Activated CD8-positive, alpha-beta memory T cell treated with anti-CD3 and anti-CD28 coated beads for 36 hours (primary cell): ENCODE measurements around the gene NDUFB3. TPM values are rescaled to one million over a fixed set of nuclear protein-coding genes. Genes with fewer than 3 reads are reported as not detected.
"Not testable (repeated sequence)": the region's sequence is repeated elsewhere in the genome, so short reads cannot be mapped to it uniquely, and the experiment has no call there.

Experiments used
- CTCF ChIA-PET: fragments of 350-600 bp; sonication (Branson Sonifier 250); formaldehyde crosslinking; loops from one replicate; lab custom pipeline; 2021; ENCODE audit warnings: antibody characterized with exemption; lab: Charles Lee
- POLR2A ChIA-PET: fragments of 350-600 bp; sonication (Branson Sonifier 250); formaldehyde crosslinking; loops from one replicate; lab custom pipeline; 2021; ENCODE audit warnings: antibody characterized with exemption; lab: Charles Lee
- total RNA-seq, 2 experiments: library from RNA; stranded (reverse); gene quantifications; one replicate each; pipeline ENCODE4 v1.2.3, GENCODE V29; 2021

NDUFB3 gene
- total RNA-seq, result 100 to 1,000 TPM; 141 to 147 TPM

- CTCF ChIA-PET, result interaction anchor here (0.8 to 2.6 kb wide), 3 partner anchors 13 to 111 kb away, joined by 3 to 10 read pairs (median 5); partner anchors contain the start of genes CASP10 and CFLAR
- POLR2A ChIA-PET, result interaction anchor here (0.9 to 1.0 kb wide), 2 partner anchors 45 to 47 kb away, joined by 3 to 5 read pairs; no protein-coding TSS in a partner anchor
Observed at GRCh38 chr2:201071479-201072200, at the start of gene NDUFB3, which contains the start of gene HYCC2. TSS of gene NDUFB3 (plus strand) at chr2:201072001. CDS start at chr2:201078883, 6,882 bp downstream. TSS of gene HYCC2 (minus strand) at chr2:201071671. CDS start at chr2:201024009, 47,662 bp downstream.

- ChIA-PET CTCF (no interaction called here), POLR2A (no interaction called here)
Observed at GRCh38 chr2:201024518-201024917, 47.3 kb upstream of the NDUFB3 start.

- CTCF ChIA-PET, POLR2A ChIA-PET: not testable (repeated sequence)
Observed at GRCh38 chr2:201034355-201034754, 37.4 kb upstream of the NDUFB3 start.

- POLR2A ChIA-PET, CTCF ChIA-PET: not testable (repeated sequence)
Observed at GRCh38 chr2:201038361-201038760, 33.4 kb upstream of the NDUFB3 start.

- ChIA-PET POLR2A (no interaction called here), CTCF (no interaction called here)
Observed at GRCh38 chr2:201038855-201039254, 32.9 kb upstream of the NDUFB3 start.

- ChIA-PET POLR2A (no interaction called here), CTCF (no interaction called here)
Observed at GRCh38 chr2:201040867-201041628, 30.8 kb upstream of the NDUFB3 start.

- CTCF ChIA-PET, result interaction anchor here (0.7 kb wide), 1 partner anchor 84 kb away, joined by 3 read pairs; no protein-coding TSS in a partner anchor
- POLR2A ChIA-PET, result not testable (repeated sequence)
Observed at GRCh38 chr2:201042451-201042850, 29.4 kb upstream of the NDUFB3 start.

GRCh38 chr2:201043050-201043449 is 28.8 kb upstream of the NDUFB3 start:
- POLR2A ChIA-PET, CTCF ChIA-PET: not testable (repeated sequence)

- CTCF ChIA-PET, result no interaction called here
- POLR2A ChIA-PET, result no interaction called here
Observed at GRCh38 chr2:201046881-201047280, 24.9 kb upstream of the NDUFB3 start.

- CTCF ChIA-PET, result no interaction called here
Observed at GRCh38 chr2:201049455-201049854, 22.3 kb upstream of the NDUFB3 start.

GRCh38 chr2:201057087-201057521 is 14.7 kb upstream of the NDUFB3 start:
- POLR2A ChIA-PET, result no interaction called here

More at GRCh38 chr2:201049455-201049854, 22.3 kb upstream of the NDUFB3 start:
- POLR2A ChIA-PET, result no interaction called here

GRCh38 chr2:201057715-201058248 is 14.0 kb upstream of the NDUFB3 start:
- CTCF ChIA-PET, result no interaction called here
- POLR2A ChIA-PET, result no interaction called here

More at GRCh38 chr2:201057087-201057521, 14.7 kb upstream of the NDUFB3 start:
- CTCF ChIA-PET, result interaction anchor here (1.0 kb wide), 1 partner anchor 12 kb away, joined by 5 read pairs; no protein-coding TSS in a partner anchor

- CTCF ChIA-PET, result interaction anchor here (0.7 kb wide), 1 partner anchor 96 kb away, joined by 3 read pairs; the partner anchor contains the start of gene ORC2
Observed at GRCh38 chr2:201058914-201059313, 12.9 kb upstream of the NDUFB3 start.

GRCh38 chr2:201059961-201060755 is 11.6 kb upstream of the NDUFB3 start:
- ChIA-PET POLR2A (interaction anchor here (0.8 kb wide), 1 partner anchor 10 kb away, joined by 10 read pairs; no protein-coding TSS in a partner anchor), CTCF (interaction anchor here (0.6 kb wide), 1 partner anchor 10 kb away, joined by 3 read pairs; no protein-coding TSS in a partner anchor)

More at GRCh38 chr2:201058914-201059313, 12.9 kb upstream of the NDUFB3 start:
- POLR2A ChIA-PET, result interaction anchor here (0.5 kb wide), 1 partner anchor 95 kb away, joined by 3 read pairs; the partner anchor contains the start of gene ORC2

- POLR2A ChIA-PET, CTCF ChIA-PET: not testable (repeated sequence)
Observed at GRCh38 chr2:201063516-201063915, 8.3 kb upstream of the NDUFB3 start.

- ChIA-PET POLR2A (no interaction called here), CTCF (interaction anchor here (0.7 kb wide), 1 partner anchor 102 kb away, joined by 4 read pairs; no protein-coding TSS in a partner anchor)
Observed at GRCh38 chr2:201064797-201065329, 6.9 kb upstream of the NDUFB3 start.

- ChIA-PET CTCF (interaction anchor here (0.6 to 2.6 kb wide), 5 partner anchors 46 to 161 kb away, joined by 3 to 10 read pairs (median 4); partner anchors contain the start of genes CASP10 and CFLAR), POLR2A (interaction anchor here (0.7 to 1.0 kb wide), 2 partner anchors 47 to 182 kb away, joined by 3 read pairs; partner anchors contain the start of genes NIF3L1 and PPIL3)
Observed at GRCh38 chr2:201070948-201071478, 788 bp upstream of the NDUFB3 start.

- ChIA-PET CTCF (interaction anchor here (0.8 kb wide), 1 partner anchor 12 kb away, joined by 3 read pairs; no protein-coding TSS in a partner anchor), POLR2A (interaction anchor here (0.8 to 1.0 kb wide), 3 partner anchors 45 to 89 kb away, joined by 3 to 5 read pairs (median 3); no protein-coding TSS in a partner anchor)
Observed at GRCh38 chr2:201072201-201072530, 365 bp downstream of the NDUFB3 start.
